HG02759 (cell line): ENCODE data around the gene DCAF4.
A peak's percentile ranks its signal among the peaks of the same experiment; 100 is the strongest.

Experiments used
- ATAC-seq: cut with Tn5 transposase; IDR thresholded peaks from one replicate; pipeline ENCODE4 v1.9.1; 2021; ENCODE audit warnings: mild to moderate bottlenecking, moderate library complexity; ENCODE audit not compliant: unreplicated experiment

DCAF4 gene, protein sequence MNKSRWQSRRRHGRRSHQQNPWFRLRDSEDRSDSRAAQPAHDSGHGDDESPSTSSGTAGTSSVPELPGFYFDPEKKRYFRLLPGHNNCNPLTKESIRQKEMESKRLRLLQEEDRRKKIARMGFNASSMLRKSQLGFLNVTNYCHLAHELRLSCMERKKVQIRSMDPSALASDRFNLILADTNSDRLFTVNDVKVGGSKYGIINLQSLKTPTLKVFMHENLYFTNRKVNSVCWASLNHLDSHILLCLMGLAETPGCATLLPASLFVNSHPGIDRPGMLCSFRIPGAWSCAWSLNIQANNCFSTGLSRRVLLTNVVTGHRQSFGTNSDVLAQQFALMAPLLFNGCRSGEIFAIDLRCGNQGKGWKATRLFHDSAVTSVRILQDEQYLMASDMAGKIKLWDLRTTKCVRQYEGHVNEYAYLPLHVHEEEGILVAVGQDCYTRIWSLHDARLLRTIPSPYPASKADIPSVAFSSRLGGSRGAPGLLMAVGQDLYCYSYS

DNA sequence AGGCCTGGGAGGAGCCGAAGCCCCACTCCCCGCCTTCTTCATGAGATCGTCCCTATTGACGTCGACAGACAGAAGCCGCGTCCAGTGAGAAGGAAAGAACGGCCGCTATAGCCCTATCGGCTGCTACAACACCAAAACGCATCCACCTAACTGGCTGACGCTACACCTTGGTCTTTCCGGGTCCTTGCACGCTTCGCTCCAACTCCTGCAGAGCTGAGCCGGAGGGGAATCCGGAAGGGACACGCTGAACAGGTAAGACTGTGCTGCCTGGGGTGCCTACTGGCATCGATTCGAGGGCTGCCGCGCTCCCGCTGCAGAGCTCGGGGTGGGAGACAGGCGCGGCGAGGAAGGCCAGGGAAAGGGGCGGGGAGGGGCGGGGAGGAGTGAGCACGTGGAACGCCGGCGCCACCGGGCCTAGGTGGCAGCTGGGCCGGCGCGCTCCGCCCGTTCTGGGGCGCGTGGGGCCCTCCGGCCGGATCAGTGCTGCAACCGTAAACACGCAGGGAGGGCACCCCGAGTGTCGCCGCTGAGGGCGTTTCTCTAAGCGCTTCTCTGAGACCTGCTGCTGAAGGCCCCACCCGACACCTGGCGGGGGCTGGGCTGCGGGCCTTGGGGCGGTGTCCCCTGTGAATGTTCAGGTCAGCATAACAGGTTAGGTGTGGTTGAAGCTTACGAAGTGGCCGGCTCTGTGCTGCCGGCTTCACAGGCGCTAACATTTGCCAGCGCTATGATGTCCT is at the start of gene DCAF4:
Gene DCAF4, plus strand, starts transcription at position 173 of the 737 bp plus-strand sequence. CDS start 11,515 bp downstream, outside the sequence.
- peak; percentile 98 for ATAC-seq

- no peak for ATAC-seq
Observed at GRCh38 chr14:72876710-72877063, 49.6 kb upstream of the DCAF4 start.

DNA sequence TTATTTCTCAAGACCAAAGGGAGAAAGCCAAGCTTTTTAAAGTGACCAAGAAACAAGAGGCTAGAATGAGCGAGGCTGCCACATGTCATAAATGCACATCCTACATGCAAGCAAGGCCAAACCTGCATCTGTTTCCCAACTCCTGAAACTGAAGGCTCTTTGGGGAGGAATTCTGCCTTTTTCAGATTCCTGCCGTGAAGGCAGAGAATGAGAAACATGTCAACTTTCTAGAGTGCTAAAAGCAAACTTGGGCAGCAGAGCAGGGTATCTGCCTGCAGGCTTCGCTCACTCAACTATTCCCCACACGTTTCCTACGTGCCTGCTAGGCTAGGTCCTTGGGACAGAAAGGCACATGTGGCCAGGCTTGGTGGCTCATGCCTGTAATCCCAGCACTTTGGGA is 47.5 kb upstream of the DCAF4 start:
- ATAC-seq, result no peak

DNA sequence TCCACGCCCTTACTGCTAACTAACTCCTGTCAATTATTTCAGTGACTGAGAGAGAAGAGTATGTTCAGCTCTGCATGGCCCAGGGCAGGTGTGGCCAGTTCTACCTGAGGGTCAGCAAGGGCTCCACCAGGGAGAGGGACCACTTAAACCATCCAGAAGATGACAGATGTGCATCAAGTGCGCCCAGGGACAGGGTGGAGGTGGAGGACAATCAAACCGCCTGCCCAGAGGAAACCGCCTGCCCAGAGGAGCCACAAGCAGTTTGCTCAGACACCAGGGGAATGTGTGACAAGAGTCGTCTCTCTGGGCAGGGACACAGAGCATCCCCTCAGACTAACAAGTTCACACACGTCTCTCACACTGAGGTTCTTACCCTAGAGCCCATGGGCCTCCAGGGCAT is 46.8 kb upstream of the DCAF4 start:
- no peak for ATAC-seq

DNA sequence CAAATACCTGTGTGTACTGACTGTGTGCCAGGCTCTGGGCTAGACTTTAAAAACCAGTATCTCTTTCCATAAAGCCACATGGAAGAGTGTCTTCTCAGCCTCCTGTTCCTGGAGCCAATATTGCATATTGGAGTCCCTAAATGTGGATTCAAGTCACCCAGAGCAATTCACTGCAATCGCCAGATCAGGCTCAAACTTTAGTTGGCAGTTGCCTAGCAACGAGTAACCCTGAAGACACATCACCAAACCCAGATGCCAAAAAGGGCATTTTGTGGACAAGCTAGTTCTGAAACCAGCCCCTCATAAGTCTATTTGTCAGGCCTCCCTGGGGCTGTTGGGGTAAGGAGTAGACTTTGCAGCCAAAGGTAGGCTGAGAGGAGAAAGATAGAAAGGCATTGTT is 46.1 kb upstream of the DCAF4 start:
- ATAC-seq, result no peak

GRCh38 chr14:72880820-72881219 is 45.4 kb upstream of the DCAF4 start:
- ATAC-seq, result no peak

GRCh38 chr14:72881543-72881942 is 44.7 kb upstream of the DCAF4 start:
- ATAC-seq, result no peak

DNA sequence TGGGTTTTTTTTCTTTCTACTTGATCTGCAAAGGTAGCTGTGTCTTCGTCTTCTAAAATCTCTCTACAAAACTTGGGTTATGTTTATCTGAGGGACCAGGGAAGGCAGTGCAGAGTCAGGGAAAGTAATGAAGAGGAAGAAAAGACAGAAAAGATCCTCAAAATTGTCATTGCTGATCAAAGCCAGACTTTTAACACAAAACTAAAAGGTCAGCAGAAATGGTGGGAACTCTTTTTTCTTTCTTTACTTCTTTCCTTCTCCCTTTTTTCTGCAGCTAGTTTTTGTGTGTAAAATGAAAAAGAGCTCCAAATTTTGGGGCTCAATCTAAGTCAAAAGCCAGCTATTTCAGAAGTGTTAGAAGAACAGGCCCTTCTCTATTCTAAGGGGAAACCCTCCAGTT is 44.2 kb upstream of the DCAF4 start:
- ATAC-seq, result no peak

DNA sequence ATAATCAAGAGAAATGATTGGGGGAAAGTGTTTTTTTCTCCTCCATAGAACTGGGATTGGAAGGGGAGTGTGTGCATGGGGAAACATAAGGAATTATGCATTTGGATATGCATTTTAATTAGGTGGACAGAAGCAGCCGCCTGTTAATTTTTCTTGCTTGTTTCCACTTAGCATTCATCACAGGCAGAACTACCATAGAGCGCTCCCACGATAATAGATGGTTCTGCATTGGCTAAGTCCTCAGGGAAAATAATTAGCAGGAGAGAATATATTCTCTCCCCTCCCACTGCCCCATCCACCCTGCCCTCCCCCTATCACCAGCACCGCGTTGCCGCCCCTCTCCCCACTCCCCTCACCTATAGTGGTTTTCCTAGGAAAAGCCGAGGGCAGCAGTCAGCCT is 43.8 kb upstream of the DCAF4 start:
- no peak for ATAC-seq

- no peak for ATAC-seq
Observed at GRCh38 chr14:72883109-72883508, 43.2 kb upstream of the DCAF4 start.

- ATAC-seq, result no peak
Observed at GRCh38 chr14:72883961-72884360, 42.3 kb upstream of the DCAF4 start.

GRCh38 chr14:72884386-72884785 is 41.9 kb upstream of the DCAF4 start:
- ATAC-seq, result no peak

- no peak for ATAC-seq
Observed at GRCh38 chr14:72887514-72887913, 38.8 kb upstream of the DCAF4 start.

GRCh38 chr14:72888192-72888591 is 38.1 kb upstream of the DCAF4 start:
- ATAC-seq, result no peak

DNA sequence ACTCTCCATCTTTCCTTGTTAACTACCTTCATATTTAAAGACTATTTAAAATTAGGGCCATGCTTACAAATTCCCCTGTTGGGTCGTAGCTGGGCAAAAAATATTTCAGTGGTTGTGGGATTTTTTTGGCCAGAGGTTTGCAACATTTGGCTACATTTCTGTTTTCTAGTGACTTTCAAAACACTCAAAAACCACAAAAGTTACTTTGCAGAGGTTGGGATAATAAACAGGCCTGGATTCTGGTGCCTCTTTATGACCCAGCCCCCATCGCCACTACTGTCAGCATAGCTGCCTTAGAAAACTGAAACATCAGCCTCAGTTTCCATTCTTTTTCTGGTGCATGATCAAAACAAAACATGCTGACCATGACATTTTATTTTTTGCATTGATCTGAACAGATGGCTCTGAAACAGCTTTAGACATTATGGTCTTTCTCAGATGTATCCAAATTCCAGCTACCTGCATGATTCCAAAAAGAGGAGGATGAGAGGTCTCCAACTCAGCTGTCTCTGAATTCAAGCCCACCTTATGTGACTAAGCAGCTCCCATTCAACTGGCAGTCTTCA is 37.5 kb upstream of the DCAF4 start:
- no peak for ATAC-seq

DNA sequence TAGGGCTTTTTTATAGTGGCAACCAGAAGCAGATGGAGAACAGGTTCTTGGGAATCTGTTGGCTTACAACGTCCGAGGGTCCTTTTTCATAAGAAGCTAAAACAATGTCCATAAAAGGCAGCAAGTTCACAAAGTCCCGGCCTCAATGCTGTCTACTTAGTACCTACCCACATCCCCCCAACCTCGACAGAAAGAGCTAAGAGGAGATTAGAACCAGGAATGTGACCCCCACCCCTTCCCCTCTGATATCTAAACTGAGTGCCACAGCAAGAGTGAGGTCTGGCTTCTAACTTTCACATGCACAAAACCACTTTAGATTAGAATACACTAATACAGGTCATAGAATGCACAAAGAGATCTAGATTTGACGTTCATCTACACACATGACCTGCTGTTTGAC is 36.9 kb upstream of the DCAF4 start:
- ATAC-seq, result no peak

DNA sequence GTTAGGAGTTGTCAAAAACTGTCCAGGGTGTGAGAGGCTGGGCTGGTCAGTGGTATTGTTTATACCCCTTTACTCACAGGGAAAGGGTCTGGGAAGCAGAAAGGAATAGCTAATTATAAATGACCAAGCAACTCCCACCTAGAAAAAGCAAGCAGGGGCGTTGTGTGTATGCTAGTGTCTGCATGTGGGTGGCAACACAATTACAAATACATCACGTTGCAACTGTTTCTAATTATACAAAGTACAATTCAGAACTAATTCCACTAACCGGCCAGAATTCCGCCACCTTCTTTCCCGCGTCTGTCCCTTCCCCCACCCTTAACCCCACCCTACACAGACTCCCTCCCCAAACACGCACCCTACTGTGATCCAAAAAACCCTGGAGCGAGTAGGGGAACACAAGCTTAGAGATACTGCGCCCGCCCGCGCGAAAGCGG is 34.6 kb upstream of the DCAF4 start:
- ATAC-seq, result no peak

DNA sequence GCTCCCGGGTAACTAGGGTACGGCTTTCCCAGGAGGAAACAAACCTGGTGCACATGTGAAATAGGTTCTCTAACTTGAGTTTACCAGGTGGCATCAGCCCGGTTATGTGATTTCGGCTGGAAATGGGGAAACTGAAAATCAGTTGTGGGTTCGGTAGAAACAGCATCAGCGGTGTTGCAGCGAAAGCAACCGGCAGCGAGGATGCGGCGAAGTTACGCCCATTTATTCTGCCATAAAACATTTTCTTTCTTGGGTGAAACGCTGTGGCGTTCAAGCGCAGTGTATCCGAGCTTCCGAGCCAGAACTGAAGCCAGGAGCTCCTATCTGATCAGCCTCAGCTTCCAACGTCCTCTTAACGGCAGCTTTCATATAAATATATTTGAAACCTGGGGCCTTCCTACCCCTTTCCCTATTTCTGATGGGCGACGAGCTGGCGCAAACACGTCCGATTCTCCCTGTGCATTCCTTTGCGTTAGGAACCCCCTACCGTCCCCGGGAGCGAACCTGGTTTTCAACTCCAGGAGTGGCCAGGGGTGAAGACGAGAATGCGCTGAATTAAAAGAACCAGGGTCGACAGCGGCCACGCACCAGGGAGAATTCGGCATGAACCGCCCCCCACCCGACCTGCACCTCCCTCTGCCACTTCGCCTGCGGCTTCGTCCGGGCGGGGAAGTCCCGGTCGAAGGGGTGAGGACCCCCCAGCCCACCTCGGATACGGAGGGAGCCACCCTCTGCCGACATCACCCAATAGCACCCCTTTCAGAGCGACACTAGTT is 34.0 kb upstream of the DCAF4 start:
- no peak for ATAC-seq

DNA sequence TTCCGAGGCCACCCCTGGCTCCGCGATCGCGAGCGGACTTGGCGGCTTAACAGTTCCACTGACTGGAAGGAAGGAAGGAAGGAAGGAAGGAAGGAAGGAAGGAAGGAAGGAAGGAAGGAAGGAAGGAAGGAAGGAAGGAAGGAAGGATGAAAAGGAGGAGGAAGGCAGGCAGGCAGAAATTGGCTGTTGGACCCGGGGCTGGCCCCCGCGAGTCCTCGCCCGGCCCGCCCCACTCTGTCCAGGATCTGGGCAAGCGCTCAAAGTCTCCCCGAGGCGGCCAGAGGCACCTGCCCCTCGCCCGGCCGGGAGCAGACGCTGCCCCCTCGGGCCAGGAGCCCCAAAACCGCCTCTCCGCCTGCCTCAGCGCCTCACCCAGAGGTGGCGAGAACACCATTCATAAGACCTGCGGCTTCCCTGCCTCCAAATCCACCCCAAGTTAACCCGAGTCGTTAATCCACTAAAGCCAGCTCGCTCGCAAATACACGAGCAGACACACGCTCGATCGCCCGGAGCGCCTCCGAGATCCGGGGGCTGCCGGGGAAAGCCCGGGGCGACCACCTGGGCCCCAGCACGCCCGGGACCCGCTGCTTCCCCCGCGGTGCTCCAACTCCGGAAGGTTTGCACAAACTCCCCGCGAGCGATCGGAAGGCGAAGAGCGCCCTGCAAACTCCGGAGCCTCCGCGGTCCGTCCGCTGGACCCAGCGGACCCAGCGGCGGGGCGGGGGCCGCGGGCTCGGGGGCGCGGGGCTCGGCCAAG is 33.2 kb upstream of the DCAF4 start:
- ATAC-seq, result peak; percentile 30

DNA sequence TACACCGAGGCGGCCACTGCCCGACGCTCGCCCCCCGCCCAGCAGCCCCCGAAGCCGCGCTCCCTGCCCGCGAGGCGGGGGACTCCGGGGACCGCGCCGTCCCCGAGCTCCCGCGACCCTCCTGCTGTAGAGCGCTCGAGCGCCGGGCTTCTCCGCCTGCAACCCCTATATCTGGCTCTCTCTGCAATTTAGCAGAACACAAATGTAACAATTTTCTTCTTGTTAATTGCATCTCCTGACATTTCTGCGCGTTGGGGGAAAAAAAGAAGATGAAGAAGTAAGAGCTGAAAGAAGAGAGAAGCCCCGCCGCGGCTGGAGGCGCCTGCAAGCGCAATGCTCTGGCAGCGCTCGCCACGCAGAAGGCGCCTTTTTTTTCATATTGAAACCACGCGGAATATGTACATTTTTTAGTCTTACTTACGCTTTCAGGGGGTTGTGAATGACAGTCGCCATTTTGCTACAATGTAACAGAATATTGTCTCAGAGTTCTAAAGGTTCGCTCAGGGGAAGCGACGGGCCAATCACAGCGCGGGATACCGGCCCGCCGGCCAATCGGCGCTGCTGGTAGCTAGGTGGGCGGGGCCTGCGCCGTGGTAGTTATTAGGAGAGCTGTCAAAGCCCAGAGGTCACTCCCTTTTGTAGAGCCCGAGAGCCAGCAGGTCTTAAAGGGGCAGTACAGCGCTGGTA is 32.5 kb upstream of the DCAF4 start, which contains the start of gene DPF3:
Gene DPF3, minus strand, starts transcription at position 466 of the 687 bp plus-strand sequence. Its CDS starts 13 bp downstream, at position 453.
- ATAC-seq, result peak; percentile 99
